ENCODE results near the gene FARS2.

FARS2 gene

DNA sequence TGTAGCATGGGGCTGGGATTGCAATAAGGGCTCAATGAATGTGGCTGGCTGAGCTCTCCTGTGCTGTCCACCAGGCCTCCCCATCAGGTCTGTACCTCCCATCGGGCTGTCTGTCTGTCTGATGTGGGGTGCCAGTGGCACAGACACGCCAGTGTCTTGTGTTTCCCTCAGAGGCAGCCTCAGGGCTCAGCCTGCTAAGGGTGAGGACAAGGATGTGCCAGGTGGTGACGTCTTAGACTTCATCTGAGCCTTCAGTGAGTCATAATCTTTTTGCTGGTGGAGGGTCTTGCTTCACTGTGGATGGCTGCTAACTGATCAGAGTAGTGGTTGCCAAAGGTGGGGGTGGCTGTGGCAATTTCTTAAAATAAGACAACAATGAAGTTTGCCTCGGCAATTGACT lies 550.7 kb downstream of the FARS2 start:
- no peak overlapping the region for H3K4me3 ChIP-seq (ENCODE audit: extremely low read depth, insufficient read depth, low read length, poor library complexity, severe bottlenecking)
- 83 to 90% methylated on average over 3 to 4 of the region's 4 CpGs for WGBS, 2 experiments (ENCODE audit: insufficient coverage in 2 of 2)

DNA sequence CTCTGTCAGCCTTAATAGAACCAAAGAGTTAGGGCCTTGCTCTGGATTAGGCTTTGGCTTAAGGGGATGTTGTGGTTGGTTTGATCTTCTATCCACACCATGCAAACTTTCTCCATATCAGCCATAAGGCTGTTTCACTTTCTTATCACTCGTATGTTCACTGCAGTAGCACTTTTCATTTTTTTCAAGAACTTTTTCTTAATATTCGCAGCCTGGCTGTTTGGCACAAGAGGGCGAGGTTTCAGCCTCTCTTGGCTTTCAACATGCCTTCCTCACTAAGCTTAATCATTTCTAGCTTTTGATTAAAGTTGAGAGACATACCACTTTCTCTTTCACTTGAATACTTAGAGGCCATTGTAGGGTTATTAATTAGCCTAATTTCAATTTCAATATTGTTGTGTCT lies 552.3 kb downstream of the FARS2 start:
- Histone ChIP-seq H3K36me3 (ENCODE audit: control insufficient read depth, insufficient read depth, low read length) (no peaks in the 10 kb centered on the region), H3K4me1 (ENCODE audit: control insufficient read depth, insufficient read depth, low read length, poor library complexity, severe bottlenecking) (no peaks in the 10 kb centered on the region), H3K4me3 (ENCODE audit: extremely low read depth, insufficient read depth, low read length, poor library complexity, severe bottlenecking) (no peak overlapping the region), H3K9me3 (ENCODE audit: control insufficient read depth, low read length) (no peaks in the 10 kb centered on the region), H3K27ac (ENCODE audit: low read depth, low read length, severe bottlenecking) (no peak overlapping the region)
- 80 to 100% methylated on average over 1 of the region's 3 CpGs for WGBS, 2 experiments (ENCODE audit: insufficient coverage in 2 of 2)

More for the DNA sequence above, 550.7 kb downstream of the FARS2 start:
- H3K9me3 ChIP-seq (ENCODE audit: control insufficient read depth, low read length): no peaks in the 10 kb centered on the region
- no peak overlapping the region for H3K27ac ChIP-seq (ENCODE audit: low read depth, low read length, severe bottlenecking)
- H3K4me1 ChIP-seq (ENCODE audit: control insufficient read depth, insufficient read depth, low read length, poor library complexity, severe bottlenecking): no peaks in the 10 kb centered on the region
- no peaks in the 10 kb centered on the region for H3K36me3 ChIP-seq (ENCODE audit: control insufficient read depth, insufficient read depth, low read length)

DNA sequence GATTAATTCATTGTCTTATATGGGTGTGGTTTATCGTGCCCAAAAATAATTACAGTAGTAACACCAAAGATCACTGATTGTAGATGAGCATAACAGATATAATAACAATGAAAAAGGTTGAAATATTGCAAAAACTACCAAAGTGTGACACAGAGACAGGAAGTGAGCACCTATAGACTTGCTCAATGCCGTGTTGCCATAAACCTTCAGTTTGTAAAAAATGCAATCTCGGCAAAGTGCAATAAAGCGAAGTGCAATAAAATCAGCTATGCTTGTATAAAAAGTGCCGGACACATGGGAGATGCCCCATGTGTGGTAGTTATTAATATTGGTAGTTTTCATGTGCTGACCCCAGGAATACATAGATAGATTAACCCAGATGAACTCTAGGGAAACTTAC lies 552.8 kb downstream of the FARS2 start:
- H3K9me3 ChIP-seq (ENCODE audit: control insufficient read depth, low read length): no peaks in the 10 kb centered on the region
- WGBS, 2 experiments (ENCODE audit: insufficient coverage in 2 of 2): 88 to 96% methylated on average over 4 of the region's 5 CpGs
- H3K27ac ChIP-seq (ENCODE audit: low read depth, low read length, severe bottlenecking): no peak overlapping the region
- no peaks in the 10 kb centered on the region for H3K4me1 ChIP-seq (ENCODE audit: control insufficient read depth, insufficient read depth, low read length, poor library complexity, severe bottlenecking)
- H3K4me3 ChIP-seq (ENCODE audit: extremely low read depth, insufficient read depth, low read length, poor library complexity, severe bottlenecking): no peak overlapping the region
- no peaks in the 10 kb centered on the region for H3K36me3 ChIP-seq (ENCODE audit: control insufficient read depth, insufficient read depth, low read length)

DNA sequence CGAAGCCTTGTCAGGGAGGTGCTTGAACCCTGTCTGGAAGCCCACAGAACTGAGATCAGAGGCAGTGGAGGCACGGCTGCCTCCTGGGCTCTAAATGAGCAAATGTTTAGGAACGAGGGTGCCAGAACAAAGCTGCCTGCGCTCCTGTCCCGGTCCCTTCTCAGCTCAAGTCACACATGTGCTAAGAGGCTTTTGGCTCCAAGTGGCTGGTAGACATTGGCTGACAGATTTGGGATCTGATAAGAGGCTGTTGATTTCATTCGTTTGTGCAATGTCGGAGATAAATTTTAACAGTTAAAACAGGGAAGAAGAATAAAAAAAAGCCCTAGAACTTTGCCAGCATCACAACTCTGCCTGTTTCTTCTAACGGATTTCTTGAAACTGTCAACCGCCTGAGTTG lies 553.6 kb downstream of the FARS2 start:
- Histone ChIP-seq H3K9me3 (ENCODE audit: control insufficient read depth, low read length) (no peaks in the 10 kb centered on the region), H3K36me3 (ENCODE audit: control insufficient read depth, insufficient read depth, low read length) (no peaks in the 10 kb centered on the region), H3K27ac (ENCODE audit: low read depth, low read length, severe bottlenecking) (no peak overlapping the region), H3K4me3 (ENCODE audit: extremely low read depth, insufficient read depth, low read length, poor library complexity, severe bottlenecking) (no peak overlapping the region), H3K4me1 (ENCODE audit: control insufficient read depth, insufficient read depth, low read length, poor library complexity, severe bottlenecking) (no peaks in the 10 kb centered on the region)
- 87 to 93% methylated on average over 7 to 8 of the region's 9 CpGs for WGBS, 2 experiments (ENCODE audit: insufficient coverage in 2 of 2)

DNA sequence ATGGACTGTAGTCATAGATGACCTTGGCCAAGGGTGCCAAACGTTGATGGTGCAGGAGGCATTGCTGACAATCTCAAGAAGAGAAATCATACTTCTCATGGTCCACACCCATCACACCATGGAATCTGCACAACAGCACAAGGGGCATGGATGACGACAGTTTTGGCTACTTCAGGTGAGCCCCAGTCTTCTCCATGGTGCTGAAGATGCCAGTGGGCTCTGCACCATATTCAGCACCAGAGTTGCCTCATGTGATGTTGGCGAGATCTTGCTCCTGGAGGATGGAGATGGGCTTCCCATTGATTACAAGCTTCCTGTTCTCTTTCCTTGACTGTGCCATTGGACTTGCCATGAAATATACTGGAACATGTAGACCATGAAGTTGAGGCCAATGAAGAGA lies 556.6 kb downstream of the FARS2 start:
- no peaks in the 10 kb centered on the region for H3K36me3 ChIP-seq (ENCODE audit: control insufficient read depth, insufficient read depth, low read length)
- H3K27ac ChIP-seq (ENCODE audit: low read depth, low read length, severe bottlenecking): no peak overlapping the region
- H3K4me1 ChIP-seq (ENCODE audit: control insufficient read depth, insufficient read depth, low read length, poor library complexity, severe bottlenecking): no peaks in the 10 kb centered on the region
- H3K9me3 ChIP-seq (ENCODE audit: control insufficient read depth, low read length): no peaks in the 10 kb centered on the region
- WGBS, 2 experiments (ENCODE audit: insufficient coverage in 2 of 2): 80 to 87% methylated on average over 1 to 3 of the region's 3 CpGs
- H3K4me3 ChIP-seq (ENCODE audit: extremely low read depth, insufficient read depth, low read length, poor library complexity, severe bottlenecking): no peak overlapping the region

DNA sequence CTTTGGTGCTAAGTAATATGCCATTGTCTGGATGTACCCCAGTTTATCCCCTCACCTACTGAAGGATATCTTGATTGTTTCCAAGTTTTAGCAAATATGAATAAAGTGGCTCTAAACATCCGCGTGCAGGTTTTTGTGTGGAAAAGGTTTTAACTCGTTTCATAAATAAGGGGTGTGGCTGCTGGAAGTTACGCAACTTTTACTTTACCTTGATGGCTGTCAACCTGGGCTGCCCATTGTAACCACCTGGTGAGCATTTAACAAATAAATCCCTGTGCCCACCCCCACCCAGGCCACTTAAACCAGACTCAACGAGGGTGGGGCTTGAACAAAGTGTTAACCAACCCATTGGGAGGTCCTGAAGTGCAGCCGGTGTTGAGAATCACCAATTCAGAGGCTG lies 557.6 kb downstream of the FARS2 start:
- Histone ChIP-seq H3K4me3 (ENCODE audit: extremely low read depth, insufficient read depth, low read length, poor library complexity, severe bottlenecking) (no peak overlapping the region), H3K4me1 (ENCODE audit: control insufficient read depth, insufficient read depth, low read length, poor library complexity, severe bottlenecking) (no peaks in the 10 kb centered on the region), H3K27ac (ENCODE audit: low read depth, low read length, severe bottlenecking) (no peak overlapping the region), H3K36me3 (ENCODE audit: control insufficient read depth, insufficient read depth, low read length) (no peaks in the 10 kb centered on the region), H3K9me3 (ENCODE audit: control insufficient read depth, low read length) (no peaks in the 10 kb centered on the region)
- WGBS, 2 experiments (ENCODE audit: insufficient coverage in 2 of 2): 48 to 50% methylated on average over 2 of the region's 6 CpGs

All from mesodermal cell (in vitro differentiated cells).